Common myeloid progenitor, CD34-positive (primary cell): ENCODE results near the gene CCDC40.

Experiments
- CTCF ChIA-PET: fragments of 350-600 bp; sonication (Branson Sonifier 250); formaldehyde crosslinking; loops from one replicate; lab custom pipeline; 2021; ENCODE audit warnings: antibody characterized with exemption; lab: Charles Lee
- POLR2A ChIA-PET: fragments of 350-600 bp; sonication (Branson Sonifier 250); formaldehyde crosslinking; loops from one replicate; lab custom pipeline; 2021; ENCODE audit warnings: antibody characterized with exemption; lab: Charles Lee
- DNase-seq, 3 donors: peaks; one replicate each; pipeline versions ENCODE4 v3.0.0 to v3.0.0-alpha.2; 2013
- H3K27ac ChIP-seq, 2 experiments: 1 replicate in 1 of 2; 2 replicates in 1 of 2; pipeline ENCODE4 v1.7.0; 2013; ENCODE audit warnings: inconsistent platforms in 2 of 2, low read length in 2 of 2, mild to moderate bottlenecking in 2 of 2, low read depth in 1 of 2, moderate library complexity in 1 of 2; ENCODE audit not compliant: severe bottlenecking in 2 of 2, insufficient read depth in 1 of 2, poor library complexity in 1 of 2
- H3K27me3 ChIP-seq, 5 experiments: replicated peaks in 2 of 5; 1 replicate in 3 of 5; 2 replicates in 2 of 5; pipeline versions ENCODE4 v1.6.1 to v1.7.0; 2013; ENCODE audit warnings: low read length in 4 of 5, mild to moderate bottlenecking in 2 of 5, moderate library complexity in 2 of 5, inconsistent platforms in 1 of 5; ENCODE audit not compliant: insufficient read depth in 5 of 5, control insufficient read depth in 4 of 5
- H3K36me3 ChIP-seq, 4 experiments: 1 replicate in 2 of 4; 2 replicates in 2 of 4; pipeline versions ENCODE4 v1.6.1 to v1.7.0; 2013; ENCODE audit warnings: low read length in 3 of 4, control low read depth in 1 of 4, mild to moderate bottlenecking in 1 of 4; ENCODE audit not compliant: control insufficient read depth in 4 of 4, insufficient read depth in 4 of 4
- H3K4me1 ChIP-seq, 4 experiments: 1 replicate in 3 of 4; 2 replicates in 1 of 4; pipeline versions ENCODE4 v1.6.1 to v1.7.1; 2013; ENCODE audit warnings: low read length in 3 of 4, mild to moderate bottlenecking in 3 of 4, control low read depth in 1 of 4, inconsistent platforms in 1 of 4, moderate library complexity in 1 of 4; ENCODE audit not compliant: control insufficient read depth in 4 of 4, insufficient read depth in 4 of 4; ENCODE audit errors: control extremely low read depth in 1 of 4
- H3K4me3 ChIP-seq, 7 experiments: 1 replicate in 4 of 7; 2 replicates in 3 of 7; pipeline versions ENCODE4 v1.5.1 to v1.7.0; 2013; ENCODE audit warnings: mild to moderate bottlenecking in 7 of 7, low read length in 6 of 7, moderate library complexity in 6 of 7, inconsistent platforms in 2 of 7, low read depth in 2 of 7, control low read depth in 1 of 7; ENCODE audit not compliant: insufficient read depth in 4 of 7, control insufficient read depth in 1 of 7; ENCODE audit errors: extremely low read depth in 1 of 7
- H3K9me3 ChIP-seq, 5 experiments: 1 replicate in 4 of 5; 2 replicates in 1 of 5; pipeline versions ENCODE4 v1.6.1 to v1.7.1; 2013; ENCODE audit warnings: low read length in 4 of 5, mild to moderate bottlenecking in 2 of 5, inconsistent platforms in 1 of 5, low read depth in 1 of 5, moderate library complexity in 1 of 5; ENCODE audit not compliant: control insufficient read depth in 4 of 5, insufficient read depth in 2 of 5; ENCODE audit errors: control extremely low read depth in 1 of 5
- WGBS: methylation state at CpG from one replicate; pipeline ENCODE4 v1.1.5; 2013; ENCODE audit not compliant: insufficient coverage; 5-methylcytosine and 5-hydroxymethylcytosine counted together

CCDC40 gene

GRCh38 chr17:80110447-80110812, 74.0 kb downstream of the CCDC40 start:
- POLR2A ChIA-PET: no interaction called here
- no peak overlapping the region for H3K27ac ChIP-seq
- H3K4me3 ChIP-seq: no peak overlapping the region
- H3K9me3 ChIP-seq: peaks cover 0 to under 1% (median 0%) of the 10 kb centered on the region in 5 experiments
- no peaks in the 10 kb centered on the region for H3K27me3 ChIP-seq
- CTCF ChIA-PET: no interaction called here
- H3K4me1 ChIP-seq: no peaks in the 10 kb centered on the region
- peaks cover 0 to 5% (median 0%) of the 10 kb centered on the region in 4 experiments for H3K36me3 ChIP-seq
- no peak for DNase-seq
- WGBS: 83% methylated on average over 9 of the region's 9 CpGs

- Histone ChIP-seq H3K9me3 (peaks cover 0 to 1% (median 0%) of the 10 kb centered on the region in 5 experiments), H3K4me3 (no peak overlapping the region), H3K36me3 (peaks cover 0 to 5% (median 0%) of the 10 kb centered on the region in 4 experiments), H3K27ac (no peak overlapping the region), H3K27me3 (no peaks in the 10 kb centered on the region), H3K4me1 (no peaks in the 10 kb centered on the region)
- no peak for DNase-seq
- WGBS: 91% methylated on average over 20 of the region's 21 CpGs
- ChIA-PET POLR2A (no interaction called here), CTCF (no interaction called here)
Observed at GRCh38 chr17:80110927-80111701, 74.7 kb downstream of the CCDC40 start.

- Histone ChIP-seq H3K9me3 (peaks cover 0 to 1% (median 0%) of the 10 kb centered on the region in 5 experiments), H3K4me1 (no peaks in the 10 kb centered on the region), H3K36me3 (peaks cover 0 to 5% (median 0%) of the 10 kb centered on the region in 4 experiments), H3K4me3 (no peak overlapping the region), H3K27ac (no peak overlapping the region), H3K27me3 (no peaks in the 10 kb centered on the region)
- 99% methylated on average over 16 of the region's 26 CpGs for WGBS
- POLR2A ChIA-PET: no interaction called here
- CTCF ChIA-PET: no interaction called here
- no peak for DNase-seq
Observed at GRCh38 chr17:80111702-80112470, 75.4 kb downstream of the CCDC40 start.

GRCh38 chr17:80112471-80113032, 76.1 kb downstream of the CCDC40 start:
- CTCF ChIA-PET: no interaction called here
- H3K27me3 ChIP-seq: no peaks in the 10 kb centered on the region
- WGBS: 97% methylated on average over 17 of the region's 24 CpGs
- H3K27ac ChIP-seq: no peak overlapping the region
- no peaks in the 10 kb centered on the region for H3K4me1 ChIP-seq
- H3K4me3 ChIP-seq: no peak overlapping the region
- peaks cover 0 to 1% (median 0%) of the 10 kb centered on the region in 5 experiments for H3K9me3 ChIP-seq
- POLR2A ChIA-PET: no interaction called here
- no peak for DNase-seq
- H3K36me3 ChIP-seq: peaks cover 0 to 5% (median 0%) of the 10 kb centered on the region in 4 experiments

- Histone ChIP-seq H3K27me3 (no peaks in the 10 kb centered on the region), H3K4me3 (no peak overlapping the region), H3K36me3 (peaks cover 0 to 5% (median under 1%) of the 10 kb centered on the region in 4 experiments), H3K4me1 (no peaks in the 10 kb centered on the region), H3K9me3 (peaks cover 0 to 1% (median 0%) of the 10 kb centered on the region in 5 experiments), H3K27ac (no peak overlapping the region)
- CTCF ChIA-PET: no interaction called here
- no peak for DNase-seq
- 85% methylated on average over 8 of the region's 20 CpGs for WGBS
- POLR2A ChIA-PET: no interaction called here
Observed at GRCh38 chr17:80113033-80113484, 76.6 kb downstream of the CCDC40 start.

- H3K4me1 ChIP-seq: no peaks in the 10 kb centered on the region
- no peaks in the 10 kb centered on the region for H3K27me3 ChIP-seq
- no peak overlapping the region for H3K27ac ChIP-seq
- POLR2A ChIA-PET: no interaction called here
- peaks cover 0 to 1% (median 0%) of the 10 kb centered on the region in 5 experiments for H3K9me3 ChIP-seq
- CTCF ChIA-PET: no interaction called here
- H3K4me3 ChIP-seq: no peak overlapping the region
- H3K36me3 ChIP-seq: peaks cover 0 to 8% (median 1%) of the 10 kb centered on the region in 4 experiments
- DNase-seq: no peak
- WGBS: 93% methylated on average over 5 of the region's 7 CpGs
Observed at GRCh38 chr17:80114758-80115157, 78.3 kb downstream of the CCDC40 start.
